NCI-H2081 treated with DMSO at 0.1 percent for 48 hours (cell line): ENCODE results near the gene ZBTB39.
"Not testable (repeated sequence)": the region's sequence is repeated elsewhere in the genome, so short reads cannot be mapped to it uniquely, and the experiment has no call there.

Experiments used
- DNase-seq: peaks from one replicate; lab custom pipeline; 2025; lab: John Stamatoyannopoulos, UW

The ZBTB39 gene

GRCh38 chr12:57005980-57006808 lies at the start of gene ZBTB39:
Gene ZBTB39 (minus strand): TSS chr12:57006546. CDS start chr12:57004917, 1,629 bp downstream.
- DNase-seq = no peak

GRCh38 chr12:57055824-57056223 lies 49.5 kb upstream of the ZBTB39 start:
- no peak for DNase-seq

GRCh38 chr12:57053901-57054300 lies 47.6 kb upstream of the ZBTB39 start:
- DNase-seq = not testable (repeated sequence)

- DNase-seq = not testable (repeated sequence)
Observed at GRCh38 chr12:57053146-57053545, 46.8 kb upstream of the ZBTB39 start.

GRCh38 chr12:57051011-57051410 lies 44.7 kb upstream of the ZBTB39 start:
- no peak for DNase-seq

- no peak for DNase-seq
Observed at GRCh38 chr12:57049890-57050289, 43.5 kb upstream of the ZBTB39 start, which contains the start of gene MYO1A. Gene MYO1A (minus strand): TSS chr12:57050129. CDS start chr12:57048323, 1,806 bp downstream.

- DNase-seq = no peak
Observed at GRCh38 chr12:57049119-57049446, 42.7 kb upstream of the ZBTB39 start.

GRCh38 chr12:57048423-57049118 lies 42.2 kb upstream of the ZBTB39 start:
- DNase-seq = no peak

GRCh38 chr12:57047981-57048380 lies 41.6 kb upstream of the ZBTB39 start:
- no peak for DNase-seq

GRCh38 chr12:57046947-57047890 lies 40.9 kb upstream of the ZBTB39 start:
- DNase-seq = no peak

- no peak for DNase-seq
Observed at GRCh38 chr12:57046086-57046791, 39.9 kb upstream of the ZBTB39 start.

- DNase-seq = no peak
Observed at GRCh38 chr12:57044889-57045288, 38.5 kb upstream of the ZBTB39 start.

- DNase-seq = no peak
Observed at GRCh38 chr12:57044468-57044867, 38.1 kb upstream of the ZBTB39 start.

GRCh38 chr12:57042695-57043094 lies 36.3 kb upstream of the ZBTB39 start:
- no peak for DNase-seq

- no peak for DNase-seq
Observed at GRCh38 chr12:57040750-57041149, 34.4 kb upstream of the ZBTB39 start.

GRCh38 chr12:57040211-57040610 lies 33.9 kb upstream of the ZBTB39 start:
- no peak for DNase-seq

- no peak for DNase-seq
Observed at GRCh38 chr12:57039016-57039798, 32.9 kb upstream of the ZBTB39 start.

- no peak for DNase-seq
Observed at GRCh38 chr12:57037264-57037663, 30.9 kb upstream of the ZBTB39 start.

- no peak for DNase-seq
Observed at GRCh38 chr12:57033431-57033830, 27.1 kb upstream of the ZBTB39 start.

- DNase-seq = no peak
Observed at GRCh38 chr12:57031789-57032188, 25.4 kb upstream of the ZBTB39 start.
